ENCODE data around the gene MYO10. TPM values are rescaled to one million over a fixed set of nuclear protein-coding genes. Genes with fewer than 3 reads are reported as not detected.
"Not testable (repeated sequence)": the region's sequence is repeated elsewhere in the genome, so short reads cannot be mapped to it uniquely, and the experiment has no call there.

Gene MYO10
- total RNA-seq: under 1 TPM; 0.18 to 0.54 (median 0.40) TPM

DNA sequence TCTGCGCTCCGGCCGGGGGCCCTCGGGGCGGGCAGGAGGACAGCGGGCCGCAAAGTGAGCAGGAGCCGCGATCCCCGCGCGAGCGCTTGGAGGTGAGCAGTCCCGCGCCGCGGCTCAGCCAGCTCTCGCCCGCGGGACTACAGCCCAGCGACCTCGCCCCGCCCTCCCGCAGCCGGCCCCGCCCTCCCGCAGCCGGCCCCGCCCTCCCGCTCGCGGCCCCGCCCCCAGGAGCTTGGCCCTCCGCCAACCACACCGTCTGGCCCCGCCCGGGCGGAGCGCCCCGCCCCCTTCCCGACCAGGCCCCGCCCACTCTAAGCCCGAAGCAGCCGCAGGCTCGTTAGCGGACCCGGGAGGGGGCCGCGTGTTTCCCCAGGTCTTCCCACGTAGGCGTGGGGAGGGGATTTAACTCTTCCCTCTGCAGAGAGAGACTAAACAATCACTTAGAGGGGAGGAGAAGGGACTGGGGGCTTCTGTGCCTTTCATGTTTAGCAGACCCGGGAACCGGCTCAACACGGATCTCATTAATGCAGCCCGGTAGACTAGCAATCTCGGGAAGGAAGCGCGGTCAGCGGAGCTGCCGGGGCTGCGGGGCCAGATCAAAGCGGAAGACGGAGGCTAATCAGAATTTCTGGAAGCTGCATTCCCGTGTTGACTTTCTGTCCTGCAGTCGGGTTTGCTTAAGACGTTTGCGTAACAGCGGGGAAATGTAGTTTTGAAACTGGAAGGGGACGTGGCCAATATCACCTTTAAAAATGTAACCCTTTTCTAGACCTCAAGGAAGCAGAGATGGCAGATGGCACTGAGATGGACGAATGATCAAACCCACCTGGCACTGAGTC lies at the start of gene MYO10:
TSS of gene MYO10 (minus strand) at position 139 of the 839 bp plus-strand sequence. CDS start 480 bp downstream, outside the sequence.
- Mint-ChIP-seq H3K4me1 (ENCODE audit: low read depth) (peaks cover 12% of the 10 kb centered on the region), H3K4me3 (peak within 1 kb of the TSS; percentile 70), H3K9me3 (no peaks in the 10 kb centered on the region), H3K27me3 (ENCODE audit: low read depth) (peaks cover 64% of the 10 kb centered on the region), H3K36me3 (ENCODE audit: insufficient read depth) (no peaks in the 10 kb centered on the region)
- DNase-seq (peak; percentile 27), ATAC-seq (peak; percentile 68 to 84)

DNA sequence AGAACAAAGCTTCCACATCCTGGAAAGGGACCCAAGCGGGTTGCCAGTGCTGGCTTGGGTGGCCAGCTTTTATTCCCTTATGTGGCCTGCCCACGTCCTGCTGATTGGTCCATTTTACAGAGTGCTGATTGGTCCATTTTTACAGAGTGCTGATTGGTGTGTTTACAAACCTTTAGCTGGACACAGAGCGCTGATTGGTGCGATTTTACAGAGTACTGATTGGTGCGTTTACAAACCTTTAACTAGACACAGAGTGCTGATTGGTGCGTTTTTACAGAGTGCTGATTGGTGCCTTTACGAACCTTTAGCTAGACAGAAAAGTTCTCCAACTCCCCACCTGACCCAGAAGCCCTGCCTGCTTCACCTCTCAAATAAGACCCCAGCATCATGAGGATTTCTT lies 49.2 kb upstream of the MYO10 start:
- ATAC-seq; H3K36me3 Mint-ChIP-seq (ENCODE audit: insufficient read depth); H3K4me3 Mint-ChIP-seq; H3K9me3 Mint-ChIP-seq; H3K27me3 Mint-ChIP-seq (ENCODE audit: low read depth); DNase-seq; H3K4me1 Mint-ChIP-seq (ENCODE audit: low read depth): not testable (repeated sequence)

DNA sequence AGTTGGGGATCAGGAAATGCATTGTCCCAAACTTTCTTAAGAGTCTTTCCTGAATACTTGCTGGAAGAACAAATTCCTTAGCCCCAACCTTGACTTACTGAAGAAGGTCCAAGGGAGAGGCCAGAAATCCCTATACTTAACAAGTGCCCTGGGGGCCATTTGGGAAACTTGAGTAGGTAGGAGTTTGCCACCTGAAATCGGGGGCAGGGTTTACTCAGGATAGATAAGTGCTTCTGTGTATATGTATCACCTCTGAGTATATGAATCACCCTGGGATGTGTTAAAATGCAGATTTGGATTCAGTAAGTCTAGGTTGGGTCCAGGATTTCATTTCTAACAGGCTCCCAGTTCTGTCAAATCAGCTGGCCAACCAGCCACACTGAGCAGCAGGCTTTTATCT lies 47.9 kb upstream of the MYO10 start:
- H3K4me3 Mint-ChIP-seq: no peak overlapping the region

DNA sequence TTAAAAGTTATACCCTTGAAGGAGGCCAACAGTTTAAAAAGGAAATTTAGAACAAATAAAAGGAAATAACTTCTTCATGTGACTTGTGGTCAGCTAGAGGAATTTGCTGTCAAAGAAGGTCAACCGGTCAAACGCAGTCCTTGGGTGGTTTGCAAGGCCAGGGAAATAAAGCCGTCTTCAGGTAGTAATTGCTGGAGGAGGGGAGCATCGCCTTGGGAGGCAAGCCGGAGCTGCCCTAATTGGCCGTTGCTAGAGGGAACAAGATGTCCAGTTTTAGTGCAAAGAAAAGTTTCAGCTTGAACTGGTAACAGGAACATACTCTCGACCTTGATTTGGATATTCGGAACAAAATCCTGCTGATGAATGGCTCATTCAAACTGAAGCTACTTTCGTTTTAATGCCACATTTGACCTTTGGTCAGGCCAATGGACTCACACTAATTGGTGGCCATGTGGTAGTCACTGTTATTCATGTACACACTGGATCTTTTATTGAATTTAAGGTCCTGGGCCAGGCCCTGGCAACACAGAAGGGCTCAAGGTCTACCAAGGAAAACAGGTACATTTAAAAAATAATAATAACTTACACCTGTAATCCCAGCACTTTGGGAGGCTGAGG lies 47.0 kb upstream of the MYO10 start:
- H3K36me3 Mint-ChIP-seq (ENCODE audit: insufficient read depth): no peaks in the 10 kb centered on the region
- H3K9me3 Mint-ChIP-seq: no peaks in the 10 kb centered on the region
- no peaks in the 10 kb centered on the region for H3K27me3 Mint-ChIP-seq (ENCODE audit: low read depth)
- no peak for ATAC-seq
- no peak for DNase-seq
- H3K4me3 Mint-ChIP-seq: no peak overlapping the region
- no peaks in the 10 kb centered on the region for H3K4me1 Mint-ChIP-seq (ENCODE audit: low read depth)

More for the DNA sequence above, 47.9 kb upstream of the MYO10 start:
- Mint-ChIP-seq H3K27me3 (ENCODE audit: low read depth) (no peaks in the 10 kb centered on the region), H3K4me1 (ENCODE audit: low read depth) (no peaks in the 10 kb centered on the region), H3K9me3 (no peaks in the 10 kb centered on the region), H3K36me3 (ENCODE audit: insufficient read depth) (no peaks in the 10 kb centered on the region)
- DNase-seq: no peak
- no peak for ATAC-seq

DNA sequence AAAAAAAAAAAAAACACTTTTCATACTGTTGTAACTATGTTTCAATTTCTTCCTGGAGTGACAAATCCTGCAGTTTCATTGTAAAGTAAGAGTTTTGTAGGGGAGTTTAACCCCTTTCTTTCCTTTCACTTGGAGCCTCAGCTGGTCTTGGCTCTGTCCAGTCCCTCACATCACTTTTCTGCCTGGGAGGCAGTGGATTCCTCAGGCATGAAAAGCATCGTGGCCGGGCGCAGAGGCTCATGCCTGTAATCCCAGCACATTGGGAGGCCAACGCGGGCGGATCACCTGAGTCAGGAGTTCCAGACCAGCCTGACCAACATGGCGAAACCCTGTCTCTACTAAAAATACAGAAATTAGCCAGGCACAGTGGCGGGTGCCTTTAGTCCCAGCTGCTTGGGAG lies 45.6 kb upstream of the MYO10 start:
- no peak for ATAC-seq
- H3K4me1 Mint-ChIP-seq (ENCODE audit: low read depth): no peaks in the 10 kb centered on the region
- no peaks in the 10 kb centered on the region for H3K27me3 Mint-ChIP-seq (ENCODE audit: low read depth)

DNA sequence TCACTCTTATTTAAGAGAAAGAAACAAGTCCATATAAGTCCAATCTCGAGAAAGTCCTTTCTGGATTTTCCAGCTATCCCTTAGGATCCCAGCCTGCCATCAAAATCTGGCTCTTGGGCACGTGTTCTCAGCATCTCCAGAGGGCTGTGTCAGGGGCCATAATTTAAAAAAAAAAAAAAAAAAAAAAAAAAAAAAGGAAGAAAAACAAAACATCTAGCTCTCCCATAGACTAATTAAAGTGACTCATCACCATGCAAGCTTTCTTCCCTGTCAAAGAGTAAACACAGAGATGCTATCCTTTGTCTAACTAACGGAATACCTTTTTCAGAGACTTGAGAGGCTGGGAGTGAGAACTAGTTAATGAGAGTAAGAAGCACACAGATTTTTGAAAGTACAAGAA lies 44.9 kb upstream of the MYO10 start:
- H3K4me3 Mint-ChIP-seq: no peak overlapping the region
- DNase-seq (no peak), ATAC-seq (no peak)
- H3K9me3 Mint-ChIP-seq: no peaks in the 10 kb centered on the region
- no peaks in the 10 kb centered on the region for H3K4me1 Mint-ChIP-seq (ENCODE audit: low read depth)
- no peaks in the 10 kb centered on the region for H3K36me3 Mint-ChIP-seq (ENCODE audit: insufficient read depth)
- H3K27me3 Mint-ChIP-seq (ENCODE audit: low read depth): no peaks in the 10 kb centered on the region

More for the DNA sequence above, 45.6 kb upstream of the MYO10 start:
- no peak for DNase-seq
- Mint-ChIP-seq H3K9me3 (no peaks in the 10 kb centered on the region), H3K4me3 (no peak overlapping the region), H3K36me3 (ENCODE audit: insufficient read depth) (no peaks in the 10 kb centered on the region)

DNA sequence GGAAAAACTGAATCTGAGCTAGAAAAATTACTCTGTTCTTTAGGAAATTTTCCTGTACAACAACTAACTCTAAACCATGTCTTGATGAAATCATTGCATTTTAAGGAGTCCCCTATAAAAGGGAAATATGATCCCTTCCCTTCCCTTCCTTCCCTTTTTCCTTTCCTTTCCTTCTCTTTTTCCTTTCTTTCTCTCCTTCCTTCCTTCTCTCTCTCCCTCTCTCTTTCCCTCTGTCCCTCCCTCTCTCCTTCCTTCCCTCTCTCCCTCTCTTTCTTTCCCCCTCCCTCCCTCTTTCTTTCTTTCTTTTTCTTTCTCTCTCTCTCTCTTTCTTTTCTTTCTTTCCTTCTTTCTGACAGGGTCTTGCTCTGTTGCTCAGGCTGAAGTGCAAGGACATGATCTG lies 42.2 kb upstream of the MYO10 start:
- Mint-ChIP-seq H3K36me3 (ENCODE audit: insufficient read depth) (no peaks in the 10 kb centered on the region), H3K4me1 (ENCODE audit: low read depth) (no peaks in the 10 kb centered on the region), H3K9me3 (no peaks in the 10 kb centered on the region), H3K4me3 (no peak overlapping the region), H3K27me3 (ENCODE audit: low read depth) (no peaks in the 10 kb centered on the region)
- ATAC-seq (no peak), DNase-seq (no peak)

DNA sequence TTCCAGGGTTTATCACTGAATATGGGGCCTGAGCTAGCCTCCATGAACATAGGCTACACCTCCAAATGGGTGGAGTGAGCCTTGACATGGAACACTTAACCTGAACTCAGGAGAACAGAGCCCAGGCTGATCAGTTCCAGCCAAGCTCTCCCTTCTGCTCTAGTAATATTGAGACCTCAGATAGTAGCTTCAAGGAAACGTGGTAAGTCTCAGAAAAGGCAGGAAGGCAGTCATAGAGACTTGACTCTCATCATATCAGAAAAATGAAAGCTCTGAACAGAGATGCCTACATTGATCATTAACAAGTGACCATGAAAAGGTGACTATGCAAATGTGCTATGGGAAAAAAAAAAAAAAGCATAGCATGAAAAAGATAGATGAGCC lies 40.5 kb upstream of the MYO10 start:
- H3K36me3 Mint-ChIP-seq (ENCODE audit: insufficient read depth): no peaks in the 10 kb centered on the region
- no peak for ATAC-seq
- H3K4me1 Mint-ChIP-seq (ENCODE audit: low read depth): no peaks in the 10 kb centered on the region
- no peaks in the 10 kb centered on the region for H3K9me3 Mint-ChIP-seq
- DNase-seq: no peak
- no peak overlapping the region for H3K4me3 Mint-ChIP-seq
- no peaks in the 10 kb centered on the region for H3K27me3 Mint-ChIP-seq (ENCODE audit: low read depth)

DNA sequence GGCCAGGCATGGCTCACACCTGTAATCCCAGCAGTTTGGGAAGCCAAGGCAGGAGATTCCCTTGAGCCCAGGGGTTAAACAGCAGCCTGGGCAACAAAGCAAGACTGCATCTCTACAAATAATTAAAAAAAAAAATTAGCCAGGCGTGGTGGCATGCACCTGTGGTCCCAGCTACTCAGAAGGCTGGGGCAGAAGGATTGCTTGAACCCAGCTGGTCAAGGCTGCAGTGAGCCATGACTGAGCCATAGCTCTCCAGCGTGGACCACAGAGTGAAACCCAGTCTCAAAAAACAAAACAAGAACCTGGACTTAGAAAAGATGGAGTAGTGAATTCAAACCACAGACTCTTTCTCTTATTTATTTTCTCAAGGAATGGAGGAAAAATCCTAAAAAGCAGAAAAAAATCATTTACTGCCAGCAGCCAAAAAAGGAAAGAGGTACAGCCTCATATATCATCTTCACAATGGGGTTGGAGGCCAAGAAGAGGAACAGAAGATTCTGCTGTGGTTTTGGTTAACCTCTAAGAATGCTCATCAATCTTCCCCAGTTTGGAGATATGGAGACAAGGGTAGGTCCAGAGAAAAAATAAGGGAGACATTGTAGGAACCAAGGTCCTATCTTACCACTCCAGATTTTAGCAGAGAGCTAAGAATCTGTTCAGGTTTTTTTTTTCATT lies 40.0 kb upstream of the MYO10 start:
- H3K36me3 Mint-ChIP-seq (ENCODE audit: insufficient read depth): no peaks in the 10 kb centered on the region
- H3K4me1 Mint-ChIP-seq (ENCODE audit: low read depth): no peaks in the 10 kb centered on the region
- H3K9me3 Mint-ChIP-seq: no peaks in the 10 kb centered on the region
- H3K4me3 Mint-ChIP-seq: no peak overlapping the region
- ATAC-seq (no peak), DNase-seq (no peak)
- no peaks in the 10 kb centered on the region for H3K27me3 Mint-ChIP-seq (ENCODE audit: low read depth)

DNA sequence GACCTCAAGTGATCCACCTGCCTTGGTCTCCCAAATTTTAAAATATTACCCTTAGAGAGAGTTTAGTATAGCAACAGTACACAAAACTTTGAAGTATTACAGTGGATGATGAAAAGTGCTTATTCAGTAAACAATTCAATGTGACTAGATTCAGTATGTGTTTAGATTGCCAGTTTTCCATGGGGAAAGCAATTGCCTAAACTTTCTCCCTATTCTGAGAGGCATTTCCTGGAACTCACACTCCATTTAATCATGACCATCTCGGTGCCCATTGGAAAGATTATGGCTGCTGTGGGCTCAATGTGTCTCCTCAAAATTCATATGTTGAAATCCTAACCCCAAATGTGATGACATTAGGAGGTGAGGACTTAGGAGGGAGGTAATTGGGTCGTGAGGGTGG lies 38.9 kb upstream of the MYO10 start:
- ATAC-seq (no peak), DNase-seq (no peak)
- Mint-ChIP-seq H3K36me3 (ENCODE audit: insufficient read depth) (no peaks in the 10 kb centered on the region), H3K27me3 (ENCODE audit: low read depth) (no peaks in the 10 kb centered on the region), H3K9me3 (no peaks in the 10 kb centered on the region), H3K4me1 (ENCODE audit: low read depth) (no peaks in the 10 kb centered on the region), H3K4me3 (no peak overlapping the region)

DNA sequence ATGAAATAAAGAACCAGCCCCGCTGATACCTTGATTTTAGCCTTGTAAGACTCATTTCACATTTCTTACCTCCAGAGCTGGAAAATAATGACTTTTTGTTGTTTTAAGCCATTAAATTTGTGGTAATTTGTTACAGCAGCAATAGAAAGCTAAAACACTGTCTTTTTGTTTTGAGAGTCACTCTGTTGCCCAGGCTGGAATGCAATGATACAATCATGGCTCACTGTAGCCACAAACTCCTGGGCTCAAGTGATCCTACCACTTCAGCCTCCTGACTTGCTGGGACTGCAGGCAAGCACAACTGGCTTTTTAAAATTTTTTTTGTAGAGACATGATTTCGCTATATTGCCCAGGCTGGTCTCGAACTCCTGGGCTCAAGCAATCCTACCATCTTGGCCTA lies 34.7 kb upstream of the MYO10 start:
- no peaks in the 10 kb centered on the region for H3K27me3 Mint-ChIP-seq (ENCODE audit: low read depth)
- no peaks in the 10 kb centered on the region for H3K36me3 Mint-ChIP-seq (ENCODE audit: insufficient read depth)
- no peak overlapping the region for H3K4me3 Mint-ChIP-seq
- peaks cover 1% of the 10 kb centered on the region for H3K9me3 Mint-ChIP-seq
- H3K4me1 Mint-ChIP-seq (ENCODE audit: low read depth): no peaks in the 10 kb centered on the region
- ATAC-seq (no peak), DNase-seq (no peak)

DNA sequence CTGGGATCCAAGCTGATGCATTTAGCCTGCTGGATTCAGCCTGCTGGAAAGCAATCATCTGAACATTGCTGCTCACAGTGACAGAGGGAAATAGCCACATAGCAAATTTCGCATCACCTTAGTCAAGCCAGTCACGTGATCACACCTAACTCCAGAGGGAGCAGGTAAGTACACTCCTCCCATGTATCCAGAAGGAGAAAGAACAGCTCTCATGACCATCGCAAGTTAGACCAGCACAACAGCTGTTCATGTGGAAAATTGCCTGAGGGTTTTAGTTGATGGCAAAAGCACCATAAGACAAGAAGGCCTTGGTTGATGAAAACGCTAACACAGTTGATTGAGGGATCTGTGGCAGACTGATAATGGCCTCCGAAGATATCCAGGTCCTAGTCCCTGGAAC lies 34.2 kb upstream of the MYO10 start:
- H3K4me1 Mint-ChIP-seq (ENCODE audit: low read depth): no peaks in the 10 kb centered on the region

DNA sequence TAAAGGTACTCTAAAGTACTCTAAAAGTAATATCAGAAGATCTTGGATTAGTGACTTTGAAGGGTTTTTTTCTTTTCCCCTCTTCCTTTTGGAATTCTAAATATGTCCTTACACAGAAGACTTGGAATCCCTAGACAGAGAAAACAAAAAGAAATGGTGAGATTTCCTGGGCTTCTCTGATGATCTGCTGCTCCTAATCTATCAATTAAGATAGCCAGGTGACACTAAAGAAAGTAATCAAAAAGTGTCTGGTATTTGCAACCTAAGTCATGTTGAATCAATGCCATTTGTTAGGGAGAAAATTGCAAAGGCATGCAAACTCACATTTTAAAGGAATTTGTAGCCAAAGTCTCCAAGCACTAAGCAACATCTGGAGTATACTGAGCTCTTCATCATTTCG lies 29.5 kb upstream of the MYO10 start:
- Mint-ChIP-seq H3K4me3 (no peak overlapping the region), H3K9me3 (peaks cover 5% of the 10 kb centered on the region), H3K36me3 (ENCODE audit: insufficient read depth) (no peaks in the 10 kb centered on the region), H3K27me3 (ENCODE audit: low read depth) (no peaks in the 10 kb centered on the region), H3K4me1 (ENCODE audit: low read depth) (no peaks in the 10 kb centered on the region)
- no peak for ATAC-seq
- no peak for DNase-seq

More for the DNA sequence above, 34.2 kb upstream of the MYO10 start:
- H3K4me3 Mint-ChIP-seq: no peak overlapping the region
- no peaks in the 10 kb centered on the region for H3K36me3 Mint-ChIP-seq (ENCODE audit: insufficient read depth)
- DNase-seq: no peak
- peaks cover 5% of the 10 kb centered on the region for H3K9me3 Mint-ChIP-seq
- H3K27me3 Mint-ChIP-seq (ENCODE audit: low read depth): no peaks in the 10 kb centered on the region
- ATAC-seq: no peak

DNA sequence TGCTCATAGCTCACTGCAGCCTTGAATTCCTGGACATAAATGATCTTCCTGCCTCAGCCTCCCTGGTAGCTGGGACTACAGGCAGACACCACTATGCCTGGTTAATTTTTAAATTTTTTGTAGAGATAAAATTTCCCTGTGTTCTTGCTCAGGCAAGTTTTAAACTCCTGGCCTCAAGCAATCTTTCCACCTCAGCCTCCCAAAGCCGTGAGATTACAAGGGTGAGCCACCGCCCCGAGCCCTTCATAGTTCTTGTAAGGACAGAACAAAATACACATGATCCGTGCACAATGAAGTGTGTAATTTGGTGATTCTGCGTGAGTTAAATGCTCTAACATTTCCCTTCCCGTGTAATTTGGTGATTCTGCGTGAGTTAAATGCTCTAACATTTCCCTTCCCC lies 27.7 kb upstream of the MYO10 start:
- Mint-ChIP-seq H3K9me3 (peaks cover 5% of the 10 kb centered on the region), H3K4me1 (ENCODE audit: low read depth) (no peaks in the 10 kb centered on the region), H3K4me3 (no peak overlapping the region), H3K27me3 (ENCODE audit: low read depth) (no peaks in the 10 kb centered on the region), H3K36me3 (ENCODE audit: insufficient read depth) (no peaks in the 10 kb centered on the region)
- no peak for DNase-seq
- no peak for ATAC-seq

DNA sequence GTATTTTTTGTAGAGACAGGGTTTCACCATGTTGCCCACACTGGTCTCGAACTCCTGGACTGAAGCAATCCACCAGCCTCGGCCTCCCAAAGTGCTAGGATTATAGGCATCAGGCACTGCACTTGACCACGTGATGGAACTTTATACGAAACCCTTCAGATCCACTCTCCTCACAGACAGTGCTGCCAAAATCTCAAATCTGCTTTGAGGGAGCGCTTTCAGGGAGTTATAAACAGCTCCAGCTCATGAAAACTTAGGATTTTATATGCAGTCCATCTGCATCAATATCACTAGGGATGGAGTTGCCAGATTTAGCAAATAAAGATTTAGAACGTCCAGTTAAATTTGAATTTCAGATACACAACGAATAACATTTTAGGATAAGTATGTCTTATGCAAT lies 25.0 kb upstream of the MYO10 start:
- DNase-seq: no peak
- Mint-ChIP-seq H3K36me3 (ENCODE audit: insufficient read depth) (no peaks in the 10 kb centered on the region), H3K27me3 (ENCODE audit: low read depth) (no peaks in the 10 kb centered on the region), H3K9me3 (peaks cover 5% of the 10 kb centered on the region), H3K4me1 (ENCODE audit: low read depth) (no peaks in the 10 kb centered on the region), H3K4me3 (no peak overlapping the region)
- no peak for ATAC-seq
